ENCODE data around the gene AHSG.

Gene AHSG

DNA sequence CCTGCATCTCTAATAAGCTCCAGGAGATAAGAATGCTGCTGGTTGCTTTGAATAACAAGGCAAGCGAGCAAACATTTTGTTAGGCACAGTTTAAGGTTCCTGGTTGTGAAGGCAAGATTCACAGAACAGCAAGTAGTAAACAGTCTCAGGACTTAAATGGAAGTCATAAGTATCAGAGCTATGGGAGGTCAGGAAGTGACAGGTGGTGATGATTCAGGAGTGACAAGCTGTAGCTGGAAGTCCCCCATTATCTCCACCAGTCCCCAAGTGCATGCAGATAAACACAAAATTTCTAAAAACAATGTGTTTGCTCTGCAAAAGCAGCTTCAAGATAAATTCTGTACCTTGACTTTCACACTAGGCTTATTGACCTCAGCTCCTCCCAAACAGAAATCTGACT, 30.6 kb downstream of the AHSG start:
- DNase-seq = no peak

- DNase-seq = no peak
Measured at GRCh38 chr3:186644683-186645082, 31.8 kb downstream of the AHSG start.

- DNase-seq = no peak
Measured at GRCh38 chr3:186646106-186646505, 33.2 kb downstream of the AHSG start.

DNA sequence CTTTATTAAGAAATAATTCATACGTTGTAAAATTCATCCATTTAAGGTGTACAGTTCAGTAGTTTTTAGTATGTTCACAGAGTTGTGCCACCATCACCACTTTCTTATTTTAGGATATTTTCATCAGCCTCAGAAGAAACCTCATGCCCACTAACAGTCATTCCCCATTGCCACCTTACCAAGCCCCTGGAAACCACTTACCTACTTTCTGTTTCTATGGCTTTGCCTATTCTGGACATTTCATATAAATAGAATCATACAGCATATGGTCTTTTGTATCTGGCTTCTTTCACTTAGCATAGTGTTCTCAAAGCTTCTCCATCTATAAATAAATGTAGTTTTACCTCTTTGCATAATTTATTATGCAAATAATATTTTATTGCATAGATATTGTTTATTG, 34.0 kb downstream of the AHSG start:
- no peak for DNase-seq

- DNase-seq = no peak
Measured at GRCh38 chr3:186648851-186649250, 36.0 kb downstream of the AHSG start.

GRCh38 chr3:186651678-186652215, 38.9 kb downstream of the AHSG start:
- no peak for DNase-seq

DNA sequence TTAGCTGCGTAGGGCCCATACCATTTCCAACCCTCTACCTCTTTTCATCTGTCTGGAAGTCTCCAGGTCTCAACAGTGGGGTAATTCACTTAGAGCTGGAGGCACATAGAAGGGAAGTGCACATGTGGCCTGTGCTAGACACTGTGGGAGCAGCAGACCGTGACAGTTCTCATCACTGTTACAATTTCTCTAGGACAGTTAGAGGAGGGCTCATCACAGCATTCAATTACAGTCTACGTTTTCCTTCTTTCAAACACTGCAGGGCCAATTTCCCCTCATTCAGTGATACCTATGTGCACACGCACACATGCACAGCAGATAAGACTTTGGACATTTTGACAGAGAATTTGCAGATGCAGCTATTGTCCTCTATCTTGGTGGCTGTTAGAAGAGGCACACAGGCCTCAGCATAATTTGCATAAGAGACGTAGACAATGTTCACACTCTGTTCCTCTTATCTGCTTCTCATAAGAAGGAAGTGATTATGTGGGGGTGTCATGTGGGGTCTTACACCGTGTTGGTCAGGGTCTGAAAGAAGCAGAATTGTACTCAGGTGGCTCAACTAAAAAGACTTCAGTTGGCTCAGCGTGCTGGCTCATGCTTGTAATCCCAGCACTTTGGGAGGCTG, 40.3 kb downstream of the AHSG start:
- DNase-seq = no peak

DNA sequence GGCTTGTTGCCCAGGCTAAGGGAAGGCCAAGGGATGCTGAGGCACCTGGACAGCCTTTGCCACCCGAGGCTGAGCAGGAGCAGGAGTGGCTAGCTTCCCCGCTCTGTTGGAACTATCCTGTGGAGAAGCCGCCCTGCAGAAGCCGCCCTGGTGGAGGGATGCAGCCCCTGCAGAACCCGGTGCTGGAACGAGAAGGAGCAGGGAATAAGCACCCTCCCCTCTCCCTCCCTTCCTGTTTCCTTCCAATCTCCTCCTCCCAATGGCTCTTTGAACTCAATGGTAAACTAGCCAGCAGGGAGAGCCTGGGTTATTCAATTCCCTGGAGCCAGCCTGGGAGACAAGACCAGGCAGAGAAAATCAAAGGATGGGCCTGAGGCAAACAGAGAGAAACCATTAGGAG, 41.1 kb downstream of the AHSG start:
- no peak for DNase-seq

GRCh38 chr3:186663361-186664118, 50.7 kb downstream of the AHSG start:
- no peak for DNase-seq

DNA sequence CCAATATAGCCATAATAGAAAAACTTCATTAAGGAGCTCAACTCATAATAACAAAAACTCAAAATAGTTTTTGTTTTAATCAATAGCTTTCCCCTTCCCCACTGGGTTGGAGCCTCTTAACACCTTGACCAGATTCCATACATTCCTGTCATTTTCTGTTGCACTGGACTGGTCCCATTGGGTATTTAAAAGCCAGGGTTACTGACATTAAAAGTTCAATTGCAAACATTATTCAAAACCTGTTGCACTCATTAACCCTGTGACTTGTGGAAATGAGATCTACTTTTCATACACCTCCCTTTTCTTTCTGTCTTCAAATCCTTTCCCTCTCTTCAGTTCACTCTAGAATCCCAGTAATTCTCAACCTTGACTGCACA, 51.2 kb downstream of the AHSG start:
- DNase-seq = no peak

- DNase-seq = no peak
Measured at GRCh38 chr3:186664506-186664905, 51.6 kb downstream of the AHSG start.

- DNase-seq = no peak
Measured at GRCh38 chr3:186665625-186666188, 52.8 kb downstream of the AHSG start, which contains the start of gene HRG. HRG (plus strand) TSS chr3:186666014; CDS start chr3:186666032, 18 bp downstream.

GRCh38 chr3:186668426-186668825, 55.6 kb downstream of the AHSG start:
- DNase-seq = no peak

DNA sequence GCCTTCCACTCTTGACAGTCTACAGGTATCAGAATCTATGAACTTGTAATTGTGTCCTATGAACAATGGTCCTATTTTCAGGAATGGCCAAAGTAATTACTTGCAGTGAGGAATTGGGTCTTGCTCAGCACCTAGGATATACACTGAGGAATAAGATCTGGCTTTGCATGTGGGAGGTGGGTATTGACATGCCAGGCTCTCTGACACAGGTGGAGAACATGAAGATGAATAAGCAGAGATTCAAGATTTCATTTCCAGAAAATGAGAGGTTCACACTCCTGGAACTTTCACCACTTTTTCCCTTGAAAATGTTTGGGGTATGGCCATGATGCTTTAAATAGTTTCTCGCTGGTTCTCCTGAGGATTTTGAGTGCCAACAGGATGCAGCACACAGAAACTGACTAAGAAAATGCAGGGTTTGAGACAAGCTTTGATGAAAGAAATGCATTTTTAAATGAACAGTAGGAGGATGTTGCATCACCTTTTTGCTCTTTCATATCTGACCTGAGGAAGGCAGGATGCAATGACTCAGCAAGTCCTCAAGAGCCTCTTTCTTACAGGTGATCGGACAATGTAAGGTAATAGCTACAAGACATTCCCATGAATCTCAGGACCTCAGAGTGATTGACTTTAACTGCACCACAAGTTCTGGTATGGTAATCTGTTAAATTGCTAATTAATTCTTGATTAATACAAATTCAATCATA, 56.7 kb downstream of the AHSG start:
- DNase-seq = no peak

GRCh38 chr3:186670155-186670554, 57.3 kb downstream of the AHSG start:
- DNase-seq = no peak
